Osteocyte (in vitro differentiated cells): Measurements from ENCODE around the gene NOSIP. TPM values are rescaled to one million over a fixed set of nuclear protein-coding genes. Genes with fewer than 3 reads are reported as not detected.

Experiments
- total RNA-seq: library from RNA; stranded (reverse); gene quantifications from 2 replicates; pipeline ENCODE4 v1.2.1, GENCODE V29; 2021

The NOSIP gene
- total RNA-seq, 1 donor from 2014 or later: 58.7 TPM

Other genes with a start within 250 kb of the NOSIP start
- not detected in 2 replicates for gene CD37, start 245.2 kb downstream of the NOSIP start, total RNA-seq
- gene TEAD2, start 218.1 kb downstream of the NOSIP start, total RNA-seq: 93.8 and 98.0 TPM in 2 replicates
- gene DKKL1, start 216.7 kb downstream of the NOSIP start, total RNA-seq: 1.6 and 4.4 TPM in 2 replicates
- gene KASH5, start 192.3 kb downstream of the NOSIP start, total RNA-seq: not detected in 2 replicates
- not detected in 2 replicates for gene PTH2, start 157.1 kb downstream of the NOSIP start, total RNA-seq
- gene GFY, start 155.2 kb downstream of the NOSIP start, total RNA-seq: not detected in 2 replicates
- 0.34 and 0.54 TPM in 2 replicates for gene SLC17A7, start 139.0 kb downstream of the NOSIP start, total RNA-seq
- gene PIH1D1, start 128.7 kb downstream of the NOSIP start, total RNA-seq: 80.2 and 84.5 TPM in 2 replicates
- gene ALDH16A1, start 127.3 kb downstream of the NOSIP start, total RNA-seq: 31.8 and 34.0 TPM in 2 replicates
- gene FLT3LG, start 106.3 kb downstream of the NOSIP start, total RNA-seq: 10.8 and 11.3 TPM in 2 replicates
- gene RPL13A, start 92.9 kb downstream of the NOSIP start, total RNA-seq: 2,592 and 2,617 TPM in 2 replicates
- gene RPS11, start 84.1 kb downstream of the NOSIP start, total RNA-seq: 1,892 and 1,912 TPM in 2 replicates
- gene FCGRT, start 67.9 kb downstream of the NOSIP start, total RNA-seq: 253 and 278 TPM in 2 replicates
- gene RCN3, start 52.6 kb downstream of the NOSIP start, total RNA-seq: 81.3 and 85.0 TPM in 2 replicates
- 0.32 and 0.52 TPM in 2 replicates for gene PRRG2, start 760 bp upstream of the NOSIP start, total RNA-seq
- gene PRR12, start 10.6 kb upstream of the NOSIP start, total RNA-seq: 31.6 and 32.9 TPM in 2 replicates
- 67.4 and 67.7 TPM in 2 replicates for gene RRAS, start 59.6 kb upstream of the NOSIP start, total RNA-seq
- 74.9 and 81.9 TPM in 2 replicates for gene SCAF1, start 61.7 kb upstream of the NOSIP start, total RNA-seq
- 80.9 and 88.9 TPM in 2 replicates for gene IRF3, start 85.3 kb upstream of the NOSIP start, total RNA-seq
- 23.6 and 29.3 TPM in 2 replicates for gene BCL2L12, start 85.4 kb upstream of the NOSIP start, total RNA-seq
- gene PRMT1, start 96.7 kb upstream of the NOSIP start, total RNA-seq: 121 and 126 TPM in 2 replicates
- gene ADM5, start 109.0 kb upstream of the NOSIP start, total RNA-seq: 0.73 and 1.5 TPM in 2 replicates
- 44.2 and 48.8 TPM in 2 replicates for gene CPT1C, start 110.6 kb upstream of the NOSIP start, total RNA-seq
- gene TSKS, start 182.8 kb upstream of the NOSIP start, total RNA-seq: not detected in 2 replicates
- gene AP2A1, start 186.4 kb upstream of the NOSIP start, total RNA-seq: 130 and 133 TPM in 2 replicates
- gene FUZ, start 232.7 kb upstream of the NOSIP start, total RNA-seq: 19.9 and 24.4 TPM in 2 replicates
- gene MED25, start 237.7 kb upstream of the NOSIP start, total RNA-seq: 56.1 and 58.1 TPM in 2 replicates